ENCODE results near the gene BTBD8. TPM values are rescaled to one million over a fixed set of nuclear protein-coding genes. Genes with fewer than 3 reads are reported as not detected.

Gene BTBD8
- total and polyA plus RNA-seq, 4 experiments from 2014 or later: 0.46 to 7.5 (median 3.7) TPM

- Histone ChIP-seq H3K27ac (ENCODE audit: low read depth, low read length) (no peak overlapping the region), H3K4me1 (ENCODE audit: insufficient read depth, low read length) (no peaks in the 10 kb centered on the region), H3K36me3 (ENCODE audit: insufficient read depth, low read length) (no peaks in the 10 kb centered on the region), H3K4me3 (ENCODE audit: low read length in 2 of 2) (no peak overlapping the region), H3K9me3 (ENCODE audit: control insufficient read depth in 1 of 2, low read length in 2 of 2) (no peaks in the 10 kb centered on the region), H3K27me3 (ENCODE audit: insufficient read depth, low read length) (no peaks in the 10 kb centered on the region)
- Mint-ChIP-seq H3K4me3 (no peak overlapping the region), H3K4me1 (peaks cover 0 to 3% (median 0%) of the 10 kb centered on the region in 4 donors), H3K36me3 (peaks cover 0 to 3% of the 10 kb centered on the region in 2 donors), H3K27me3 (no peaks in the 10 kb centered on the region), H3K9me3 (peaks cover 0 to 2% (median 0%) of the 10 kb centered on the region in 8 donors), H3K27ac (no peak overlapping the region)
- CTCF ChIA-PET (ENCODE audit: partially characterized antibody): no interaction called here
- POLR2A ChIA-PET (ENCODE audit: partially characterized antibody): no interaction called here
- DNase-seq: no peak
- intact Hi-C loops (cut with micrococcal nuclease): no loop called here
These were observed 108.5 kb downstream of the BTBD8 start for GRCh38 chr1:92188436-92189255.

GRCh38 chr1:92191726-92192125 lies 111.6 kb downstream of the BTBD8 start:
- Mint-ChIP-seq H3K4me3 (no peak overlapping the region), H3K27ac (no peak overlapping the region), H3K36me3 (no peaks in the 10 kb centered on the region), H3K9me3 (peaks cover 0 to 2% (median 0%) of the 10 kb centered on the region in 8 donors), H3K4me1 (peaks cover 0 to 3% (median 0%) of the 10 kb centered on the region in 4 donors), H3K27me3 (no peaks in the 10 kb centered on the region)
- Histone ChIP-seq H3K9me3 (ENCODE audit: control insufficient read depth in 1 of 2, low read length in 2 of 2) (no peaks in the 10 kb centered on the region), H3K4me3 (ENCODE audit: low read length in 2 of 2) (no peak overlapping the region), H3K27me3 (ENCODE audit: insufficient read depth, low read length) (no peaks in the 10 kb centered on the region), H3K36me3 (ENCODE audit: insufficient read depth, low read length) (no peaks in the 10 kb centered on the region), H3K27ac (ENCODE audit: low read depth, low read length) (no peak overlapping the region), H3K4me1 (ENCODE audit: insufficient read depth, low read length) (no peaks in the 10 kb centered on the region)
- ChIA-PET CTCF (ENCODE audit: partially characterized antibody) (interaction anchor here (0.5 kb wide), 1 partner anchor 158 kb away, joined by 3 read pairs; no protein-coding TSS in a partner anchor), POLR2A (ENCODE audit: partially characterized antibody) (interaction anchor here (0.6 kb wide), 1 partner anchor 493 kb away, joined by 4 read pairs; no protein-coding TSS in a partner anchor)
- DNase-seq: no peak
- intact Hi-C loops (cut with micrococcal nuclease): no loop called here

GRCh38 chr1:92192246-92192645 lies 112.1 kb downstream of the BTBD8 start:
- no peak overlapping the region for H3K4me3 Mint-ChIP-seq
- H3K4me3 ChIP-seq (ENCODE audit: low read length in 2 of 2): no peak overlapping the region
- H3K9me3 ChIP-seq (ENCODE audit: control insufficient read depth in 1 of 2, low read length in 2 of 2): no peaks in the 10 kb centered on the region
- H3K27ac Mint-ChIP-seq: no peak overlapping the region
- H3K27ac ChIP-seq (ENCODE audit: low read depth, low read length): no peak overlapping the region
- no peaks in the 10 kb centered on the region for H3K36me3 ChIP-seq (ENCODE audit: insufficient read depth, low read length)
- H3K36me3 Mint-ChIP-seq: no peaks in the 10 kb centered on the region
- H3K27me3 Mint-ChIP-seq: no peaks in the 10 kb centered on the region
- no peaks in the 10 kb centered on the region for H3K4me1 ChIP-seq (ENCODE audit: insufficient read depth, low read length)
- ChIA-PET CTCF (ENCODE audit: partially characterized antibody) (no interaction called here), POLR2A (ENCODE audit: partially characterized antibody) (no interaction called here)
- H3K4me1 Mint-ChIP-seq: peaks cover 0 to 5% (median 1%) of the 10 kb centered on the region in 4 donors
- H3K27me3 ChIP-seq (ENCODE audit: insufficient read depth, low read length): no peaks in the 10 kb centered on the region
- DNase-seq: no peak
- intact Hi-C loops (cut with micrococcal nuclease): no loop called here
- H3K9me3 Mint-ChIP-seq: peaks cover 0 to 2% (median 0%) of the 10 kb centered on the region in 8 donors

- Mint-ChIP-seq H3K27me3 (no peaks in the 10 kb centered on the region), H3K4me3 (no peak overlapping the region), H3K4me1 (peaks cover 0 to 3% (median 1%) of the 10 kb centered on the region in 4 donors), H3K9me3 (no peaks in the 10 kb centered on the region), H3K27ac (no peak overlapping the region), H3K36me3 (no peaks in the 10 kb centered on the region)
- POLR2A ChIA-PET (ENCODE audit: partially characterized antibody): no interaction called here
- no peak for DNase-seq
- CTCF ChIA-PET (ENCODE audit: partially characterized antibody): interaction anchor here (0.7 kb wide), 1 partner anchor 242 kb away, joined by 3 read pairs; no protein-coding TSS in a partner anchor
- Histone ChIP-seq H3K4me3 (ENCODE audit: low read length in 2 of 2) (no peak overlapping the region), H3K9me3 (ENCODE audit: control insufficient read depth in 1 of 2, low read length in 2 of 2) (no peaks in the 10 kb centered on the region), H3K36me3 (ENCODE audit: insufficient read depth, low read length) (no peaks in the 10 kb centered on the region), H3K4me1 (ENCODE audit: insufficient read depth, low read length) (no peaks in the 10 kb centered on the region), H3K27ac (ENCODE audit: low read depth, low read length) (no peak overlapping the region), H3K27me3 (ENCODE audit: insufficient read depth, low read length) (no peaks in the 10 kb centered on the region)
- intact Hi-C loops (cut with micrococcal nuclease): no loop called here
These were observed 114.4 kb downstream of the BTBD8 start for GRCh38 chr1:92194511-92194910.

GRCh38 chr1:92201973-92202372 lies 121.8 kb downstream of the BTBD8 start:
- ChIA-PET POLR2A (ENCODE audit: partially characterized antibody) (no interaction called here), CTCF (ENCODE audit: partially characterized antibody) (no interaction called here)
- peak in 3 of 5 donors; percentile 0 to 4 (median 2) for DNase-seq
- Histone ChIP-seq H3K9me3 (ENCODE audit: control insufficient read depth in 1 of 2, low read length in 2 of 2) (no peaks in the 10 kb centered on the region), H3K36me3 (ENCODE audit: insufficient read depth, low read length) (no peaks in the 10 kb centered on the region), H3K4me3 (ENCODE audit: low read length in 2 of 2) (no peak overlapping the region), H3K27ac (ENCODE audit: low read depth, low read length) (no peak overlapping the region), H3K4me1 (ENCODE audit: insufficient read depth, low read length) (peaks cover 6% of the 10 kb centered on the region), H3K27me3 (ENCODE audit: insufficient read depth, low read length) (no peaks in the 10 kb centered on the region)
- Mint-ChIP-seq H3K36me3 (no peaks in the 10 kb centered on the region), H3K27ac (peak overlapping the region in 5 of 7 donors; percentile 7 to 75 (median 17)), H3K27me3 (no peaks in the 10 kb centered on the region), H3K9me3 (peaks cover 0 to 6% (median 0%) of the 10 kb centered on the region in 8 donors), H3K4me3 (peak overlapping the region in 4 of 8 donors; percentile 0 to 24 (median 13)), H3K4me1 (peaks cover 6 to 17% (median 9%) of the 10 kb centered on the region in 4 donors)
- intact Hi-C loops (cut with micrococcal nuclease): no loop called here

- H3K4me3 Mint-ChIP-seq: no peak overlapping the region
- CTCF ChIA-PET (ENCODE audit: partially characterized antibody): no interaction called here
These were observed 123.0 kb downstream of the BTBD8 start for GRCh38 chr1:92203105-92203504.

GRCh38 chr1:92210701-92211100 lies 130.6 kb downstream of the BTBD8 start:
- Mint-ChIP-seq H3K27me3 (peaks cover 1% of the 10 kb centered on the region in 2 donors), H3K27ac (no peak overlapping the region), H3K4me3 (peak overlapping the region in 1 of 8 donors; percentile 27), H3K4me1 (peaks cover 0 to 14% (median 11%) of the 10 kb centered on the region in 4 donors), H3K36me3 (no peaks in the 10 kb centered on the region), H3K9me3 (peaks cover 0 to 7% (median 0%) of the 10 kb centered on the region in 8 donors)
- H3K4me1 ChIP-seq (ENCODE audit: insufficient read depth, low read length): peaks cover 5% of the 10 kb centered on the region
- POLR2A ChIA-PET (ENCODE audit: partially characterized antibody): no interaction called here
- H3K27me3 ChIP-seq (ENCODE audit: insufficient read depth, low read length): no peaks in the 10 kb centered on the region
- H3K36me3 ChIP-seq (ENCODE audit: insufficient read depth, low read length): no peaks in the 10 kb centered on the region
- intact Hi-C loops (cut with micrococcal nuclease): no loop called here
- no peaks in the 10 kb centered on the region for H3K9me3 ChIP-seq (ENCODE audit: control insufficient read depth in 1 of 2, low read length in 2 of 2)
- DNase-seq: no peak
- H3K27ac ChIP-seq (ENCODE audit: low read depth, low read length): no peak overlapping the region
- no peak overlapping the region for H3K4me3 ChIP-seq (ENCODE audit: low read length in 2 of 2)
- CTCF ChIA-PET (ENCODE audit: partially characterized antibody): interaction anchor here (1.2 kb wide), 1 partner anchor 213 kb away, joined by 4 read pairs; no protein-coding TSS in a partner anchor

More at GRCh38 chr1:92203105-92203504, 123.0 kb downstream of the BTBD8 start:
- peaks cover 6% of the 10 kb centered on the region for H3K4me1 ChIP-seq (ENCODE audit: insufficient read depth, low read length)
- intact Hi-C loops (cut with micrococcal nuclease): no loop called here
- Mint-ChIP-seq H3K36me3 (no peaks in the 10 kb centered on the region), H3K27me3 (no peaks in the 10 kb centered on the region), H3K27ac (peak overlapping the region in 3 of 7 donors; percentile 26 to 59 (median 28)), H3K4me1 (peaks cover 6 to 17% (median 9%) of the 10 kb centered on the region in 4 donors), H3K9me3 (peaks cover 0 to 6% (median 1%) of the 10 kb centered on the region in 8 donors)
- H3K27me3 ChIP-seq (ENCODE audit: insufficient read depth, low read length): no peaks in the 10 kb centered on the region
- no peak overlapping the region for H3K4me3 ChIP-seq (ENCODE audit: low read length in 2 of 2)
- H3K9me3 ChIP-seq (ENCODE audit: control insufficient read depth in 1 of 2, low read length in 2 of 2): no peaks in the 10 kb centered on the region
- DNase-seq: no peak
- H3K36me3 ChIP-seq (ENCODE audit: insufficient read depth, low read length): no peaks in the 10 kb centered on the region
- POLR2A ChIA-PET (ENCODE audit: partially characterized antibody): no interaction called here
- H3K27ac ChIP-seq (ENCODE audit: low read depth, low read length): no peak overlapping the region
